SK-N-MC (cell line): ENCODE results near the gene INO80B.

ENCODE experiments used
- DNase-seq: peaks from one replicate; pipeline ENCODE4 v3.0.0-alpha.2; 2011; ENCODE audit warnings: low read depth, low spot score
- H3K27ac ChIP-seq: fragments of 200-600 bp; sonication (generic); 2 replicates; pipeline ENCODE4 v1.5.1; 2016; ENCODE audit warnings: mixed run types
- H3K36me3 ChIP-seq: fragments of 200-600 bp; sonication (generic); 2 replicates; pipeline ENCODE4 v1.6.1; 2017; ENCODE audit warnings: antibody characterized with exemption, low read length, mixed read lengths; ENCODE audit not compliant: insufficient read depth
- H3K4me3 ChIP-seq: fragments of 200-600 bp; sonication (generic); 2 replicates; pipeline ENCODE4 v1.5.1; 2016
- H3K9ac ChIP-seq: fragments of 200-600 bp; sonication (generic); 2 replicates; pipeline ENCODE4 v1.8.0; 2017; ENCODE audit warnings: mixed run types, mixed read lengths; ENCODE audit not compliant: insufficient read length
- H3K9me3 ChIP-seq: fragments of 200-600 bp; sonication (generic); 2 replicates; pipeline ENCODE4 v1.6.1; 2017; ENCODE audit warnings: low read depth, mild to moderate bottlenecking, antibody characterized with exemption, low read length, moderate library complexity, mixed read lengths
- EZH2 ChIP-seq: fragments of 200-600 bp; sonication (generic); IDR thresholded peaks from one replicate; pipeline ENCODE4 v1.6.1; 2017; ENCODE audit warnings: antibody characterized with exemption
- FOXP2 ChIP-seq: optimal IDR thresholded peaks from 2 replicates; pipeline ENCODE3; 2011; ENCODE audit warnings: mild to moderate bottlenecking, moderate library complexity; ENCODE audit not compliant: insufficient read depth; ENCODE audit errors: extremely low read length, control extremely low read depth
- POLR2AphosphoS5 ChIP-seq: IDR thresholded peaks from 2 replicates; pipeline ENCODE4 v1.6.1; 2012; ENCODE audit warnings: mild to moderate bottlenecking, low read depth, low read length, borderline replicate concordance

Gene INO80B

DNA sequence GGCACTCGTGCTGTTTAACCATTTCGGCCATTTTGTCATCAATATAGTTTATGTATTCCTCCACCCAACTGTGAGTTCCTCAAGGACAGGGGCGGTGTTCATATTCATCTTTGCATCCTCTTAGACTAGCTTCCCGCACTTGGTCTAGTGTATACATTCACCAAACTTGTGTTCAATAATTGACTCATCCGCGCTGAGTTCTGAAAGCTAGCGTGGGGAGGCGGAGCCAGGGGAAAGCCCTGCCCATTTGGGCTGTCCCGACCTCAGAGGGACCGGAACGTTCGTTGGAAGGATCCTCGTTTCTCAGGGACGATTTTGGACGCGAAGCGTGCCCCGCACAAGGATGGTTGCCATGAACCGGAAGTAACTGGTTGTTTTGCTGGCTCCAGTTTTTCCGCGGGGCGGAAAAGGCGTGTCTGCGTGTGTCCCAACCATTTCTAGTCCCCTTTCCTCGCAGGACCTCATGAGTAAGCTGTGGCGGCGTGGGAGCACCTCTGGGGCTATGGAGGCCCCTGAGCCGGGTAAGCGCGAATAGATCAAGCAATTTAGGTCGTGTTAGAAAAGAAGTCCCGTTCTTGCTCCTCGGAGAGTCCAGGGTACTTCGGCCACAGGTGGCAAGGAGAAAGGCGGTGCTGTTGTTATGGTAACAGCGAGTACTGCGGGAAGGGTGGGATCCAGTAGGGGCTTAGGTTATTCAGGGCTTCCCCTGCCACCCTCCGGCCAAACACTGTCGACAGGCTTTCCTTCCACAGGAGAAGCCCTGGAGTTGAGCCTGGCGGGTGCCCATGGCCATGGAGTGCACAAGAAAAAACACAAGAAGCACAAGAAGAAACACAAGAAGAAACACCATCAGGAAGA lies at the start of gene INO80B:
TSS of gene INO80B (plus strand) at position 434 of the 858 bp plus-strand sequence. CDS start at position 464, 30 bp downstream.
- H3K36me3 ChIP-seq = no peaks in the 10 kb centered on the region
- peak within 1 kb of the TSS; percentile 71 for H3K9ac ChIP-seq
- H3K4me3 ChIP-seq = peak within 1 kb of the TSS; percentile 87
- H3K27ac ChIP-seq = 0 out of 2 replicates have a peak within 1 kb of the TSS, but pooled peaks have one; percentile 56
- TF ChIP-seq POLR2AphosphoS5 (peak; percentile 83), FOXP2 (peak; percentile 98), EZH2 (no peak)
- peak; percentile 95 for DNase-seq
- H3K9me3 ChIP-seq = no peaks in the 10 kb centered on the region

DNA sequence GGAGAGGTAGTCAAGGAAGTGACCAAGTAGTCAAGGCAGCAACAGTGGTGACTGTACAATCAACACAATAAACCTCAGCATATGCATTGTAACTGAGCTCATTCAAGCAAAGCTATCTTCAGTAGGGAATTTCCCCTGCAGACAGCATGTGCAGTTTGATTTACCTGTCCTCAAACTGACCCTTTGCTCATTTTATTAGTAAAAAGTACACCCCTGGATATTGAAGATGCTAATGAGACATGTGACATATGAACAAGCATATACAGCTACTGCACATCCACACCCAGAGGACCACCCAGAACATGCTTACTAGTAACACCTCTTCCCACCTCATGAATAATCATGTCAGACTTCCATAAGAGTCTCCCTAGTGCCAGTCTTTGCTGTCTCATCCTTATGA lies 48.9 kb upstream of the INO80B start:
- TF ChIP-seq FOXP2 = no peak
- no peak for TF ChIP-seq EZH2
- no peak for TF ChIP-seq POLR2AphosphoS5
- Histone ChIP-seq H3K36me3 (no peaks in the 10 kb centered on the region), H3K27ac (no peak overlapping the region), H3K9ac (no peak overlapping the region), H3K4me3 (no peak overlapping the region), H3K9me3 (no peaks in the 10 kb centered on the region)
- no peak for DNase-seq

DNA sequence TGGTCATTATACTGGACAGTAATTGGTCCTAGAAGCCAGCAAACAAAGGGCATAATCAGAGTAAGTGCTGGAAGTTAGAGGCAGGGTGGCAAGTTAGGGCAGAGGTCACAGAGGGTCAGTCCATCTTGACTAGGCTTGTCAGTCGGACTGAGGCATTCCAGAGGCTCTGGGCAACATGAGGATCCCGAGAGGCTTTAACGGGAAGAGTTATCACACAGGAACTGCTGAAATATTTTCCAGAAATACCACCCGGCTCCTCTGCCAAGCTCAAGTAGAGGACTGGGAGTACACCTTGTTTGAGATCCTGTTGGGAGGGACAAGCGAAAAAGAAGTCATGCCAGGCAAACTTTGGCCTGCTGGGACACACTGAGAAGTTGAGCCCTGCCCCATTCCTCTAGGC lies 47.2 kb upstream of the INO80B start:
- Histone ChIP-seq H3K9ac (no peak overlapping the region), H3K36me3 (no peaks in the 10 kb centered on the region), H3K27ac (no peak overlapping the region), H3K4me3 (no peak overlapping the region), H3K9me3 (no peaks in the 10 kb centered on the region)
- no peak for DNase-seq
- TF ChIP-seq POLR2AphosphoS5 = no peak
- no peak for TF ChIP-seq EZH2
- TF ChIP-seq FOXP2 = no peak

GRCh38 chr2:74413001-74413698 lies 41.7 kb upstream of the INO80B start:
- no peak overlapping the region for H3K4me3 ChIP-seq
- no peaks in the 10 kb centered on the region for H3K9me3 ChIP-seq
- H3K9ac ChIP-seq = no peak overlapping the region
- DNase-seq = no peak
- no peaks in the 10 kb centered on the region for H3K36me3 ChIP-seq
- TF ChIP-seq FOXP2 (no peak), POLR2AphosphoS5 (no peak)
- H3K27ac ChIP-seq = no peak overlapping the region

- H3K9ac ChIP-seq = no peak overlapping the region
- TF ChIP-seq EZH2 (no peak), FOXP2 (no peak), POLR2AphosphoS5 (no peak)
- no peaks in the 10 kb centered on the region for H3K36me3 ChIP-seq
- no peak overlapping the region for H3K4me3 ChIP-seq
- H3K27ac ChIP-seq = no peak overlapping the region
- no peaks in the 10 kb centered on the region for H3K9me3 ChIP-seq
- DNase-seq = no peak
These were observed 40.4 kb upstream of the INO80B start for GRCh38 chr2:74414441-74414840.

- no peaks in the 10 kb centered on the region for H3K9me3 ChIP-seq
- DNase-seq = no peak
- no peak overlapping the region for H3K4me3 ChIP-seq
- TF ChIP-seq POLR2AphosphoS5 (no peak), FOXP2 (no peak), EZH2 (no peak)
- H3K36me3 ChIP-seq = no peaks in the 10 kb centered on the region
- H3K27ac ChIP-seq = no peak overlapping the region
- no peak overlapping the region for H3K9ac ChIP-seq
These were observed 39.8 kb upstream of the INO80B start for GRCh38 chr2:74414881-74415761.

GRCh38 chr2:74415762-74416395 lies 39.0 kb upstream of the INO80B start:
- Histone ChIP-seq H3K36me3 (no peaks in the 10 kb centered on the region), H3K9ac (no peak overlapping the region), H3K9me3 (no peaks in the 10 kb centered on the region), H3K27ac (no peak overlapping the region), H3K4me3 (no peak overlapping the region)
- TF ChIP-seq FOXP2 = no peak
- TF ChIP-seq EZH2 = no peak
- no peak for TF ChIP-seq POLR2AphosphoS5
- no peak for DNase-seq

- no peaks in the 10 kb centered on the region for H3K9me3 ChIP-seq
- no peak overlapping the region for H3K27ac ChIP-seq
- H3K9ac ChIP-seq = no peak overlapping the region
- no peaks in the 10 kb centered on the region for H3K36me3 ChIP-seq
- H3K4me3 ChIP-seq = no peak overlapping the region
- no peak for DNase-seq
- no peak for TF ChIP-seq FOXP2
- TF ChIP-seq POLR2AphosphoS5 = no peak
- no peak for TF ChIP-seq EZH2
These were observed 38.1 kb upstream of the INO80B start for GRCh38 chr2:74416778-74417177.
